GM12878 (cell line): ENCODE data around the gene NT5C2. TPM values are rescaled to one million over a fixed set of nuclear protein-coding genes. Genes with fewer than 3 reads are reported as not detected.

Experiments used
- ATAC-seq: fragments of 200-7000 bp; cut with Tn5 transposase; 3 replicates; pipeline ENCODE4 v1.9.1; 2020; ENCODE audit warnings: mild to moderate bottlenecking, moderate library complexity
- BruUV-seq: library from RNA; stranded (reverse); fragments of 400-500 nt; replicated peaks from 2 replicates; lab custom pipeline; 2021; lab: Mats Ljungman, UMichigan
- CTCF ChIA-PET: fragments of 300-600 bp; sonication (Branson Sonifier 250); formaldehyde crosslinking; extraction: SDS; loops from one replicate; lab custom pipeline; 2021; ENCODE audit warnings: inconsistent platforms; lab: Yijun Ruan, JAX
- POLR2A ChIA-PET: fragments of 350-600 bp; formaldehyde crosslinking; extraction: SDS; loops from one replicate; lab custom pipeline; 2021; ENCODE audit warnings: inconsistent platforms; lab: Charles Lee
- RAD21 ChIA-PET: fragments of 300-600 bp; sonication (Branson Sonifier 250); formaldehyde crosslinking; loops from one replicate; lab custom pipeline; 2023; ENCODE audit warnings: antibody characterized with exemption; ENCODE audit not compliant: unreplicated experiment; lab: Charles Lee
- SMC1A ChIA-PET: fragments of 300-600 bp; sonication (Branson Sonifier 250); formaldehyde crosslinking; loops from one replicate; lab custom pipeline; 2023; ENCODE audit not compliant: unreplicated experiment, uncharacterized antibody; lab: Charles Lee
- DNase-seq: peaks from one replicate; pipeline ENCODE4 v3.0.0-alpha.2; 2011; ENCODE audit warnings: low read depth, low spot score
- FAIRE-seq: peaks from 3 replicates; lab custom pipeline; 2011; peaks lifted over from hg19 to GRCh38; lab: Jason Lieb, UNC
- H2AFZ ChIP-seq: 2 replicates; pipeline ENCODE4 v1.6.0; 2011; ENCODE audit warnings: low read depth, low read length, control low read depth; ENCODE audit not compliant: control insufficient read depth
- H3K27ac ChIP-seq: 2 replicates; pipeline ENCODE4 v1.5.1; 2011; ENCODE audit warnings: control low read depth; ENCODE audit not compliant: control insufficient read depth, insufficient read depth
- H3K27me3 ChIP-seq, 2 experiments: replicated peaks in 1 of 2; 2 replicates each; pipeline versions ENCODE4 v1.6.0 to v1.6.1; 2011; ENCODE audit warnings: low read length in 1 of 2; ENCODE audit not compliant: control insufficient read depth in 2 of 2, insufficient read depth in 2 of 2
- H3K36me3 ChIP-seq, 2 experiments: 2 replicates each; pipeline ENCODE4 v1.5.1; 2011; ENCODE audit warnings: low read length in 1 of 2; ENCODE audit not compliant: control insufficient read depth in 2 of 2, insufficient read depth in 2 of 2
- H3K4me1 ChIP-seq: 2 replicates; pipeline ENCODE4 v1.6.1; 2011; ENCODE audit warnings: mild to moderate bottlenecking, low read length, moderate library complexity, mixed read lengths; ENCODE audit not compliant: control insufficient read depth, insufficient read depth
- H3K4me2 ChIP-seq: 2 replicates; pipeline ENCODE4 v1.6.0; 2011; ENCODE audit warnings: control low read depth; ENCODE audit not compliant: control insufficient read depth, insufficient read depth
- H3K4me3 ChIP-seq: fragments of 200-600 bp; sonication (generic); 2 replicates; pipeline ENCODE4 v1.5.1; 2016
- H3K79me2 ChIP-seq: 2 replicates; pipeline ENCODE4 v1.6.0; 2011; ENCODE audit warnings: low read length; ENCODE audit not compliant: control insufficient read depth, insufficient read depth
- H3K9ac ChIP-seq: 2 replicates; pipeline ENCODE4 v1.8.0; 2011; ENCODE audit warnings: low read length, control low read depth, mixed read lengths; ENCODE audit not compliant: control insufficient read depth, insufficient read depth
- H3K9me3 ChIP-seq: replicated peaks from 3 replicates; pipeline ENCODE4 v1.5.1; 2011; ENCODE audit warnings: mild to moderate bottlenecking, low read length; ENCODE audit not compliant: control insufficient read depth, insufficient read depth
- H4K20me1 ChIP-seq: 2 replicates; pipeline ENCODE4 v1.6.0; 2011; ENCODE audit not compliant: control insufficient read depth, insufficient read depth
- BMI1 ChIP-seq: fragments of 450-650 bp; IDR thresholded peaks from 2 replicates; pipeline ENCODE4 v1.6.1; 2016; ENCODE audit warnings: mild to moderate bottlenecking, moderate library complexity, borderline replicate concordance
- CBX3 ChIP-seq: fragments of 200-600 bp; sonication (generic); IDR thresholded peaks from 2 replicates; pipeline ENCODE4 v1.6.1; 2016; ENCODE audit warnings: low read depth, borderline replicate concordance
- CBX5 ChIP-seq: sonication (generic); IDR thresholded peaks from 2 replicates; pipeline ENCODE4 v1.6.1; 2016; ENCODE audit warnings: low read depth, moderate library complexity, mild to moderate bottlenecking, inconsistent platforms
- CHD2 ChIP-seq: IDR thresholded peaks from 2 replicates; pipeline ENCODE4 v1.6.1; 2011; ENCODE audit warnings: low read depth, low read length, improper control_type of control experiment, borderline replicate concordance
- DPF2 ChIP-seq: fragments of 450-650 bp; IDR thresholded peaks from 2 replicates; pipeline ENCODE4 v1.6.1; 2017; ENCODE audit warnings: mild to moderate bottlenecking
- KLF5 ChIP-seq: fragments of 450-650 bp; IDR thresholded peaks from 2 replicates; pipeline ENCODE4 v1.6.1; 2014; ENCODE audit warnings: mild to moderate bottlenecking; ENCODE audit not compliant: partially characterized antibody
- MEF2B ChIP-seq: fragments of 450-650 bp; IDR thresholded peaks from 2 replicates; pipeline ENCODE4 v1.6.1; 2018; ENCODE audit warnings: mild to moderate bottlenecking, moderate library complexity; ENCODE audit not compliant: partially characterized antibody, poor library complexity, severe bottlenecking
- MTA3 ChIP-seq: IDR thresholded peaks from 2 replicates; pipeline ENCODE4 v1.6.1; 2012; ENCODE audit warnings: low read length, inconsistent platforms, borderline replicate concordance
- NR2C1 ChIP-seq: fragments of 450-650 bp; IDR thresholded peaks from 2 replicates; pipeline ENCODE4 v1.6.1; 2017; ENCODE audit warnings: antibody characterized with exemption, mild to moderate bottlenecking, moderate library complexity
- NR2C2 ChIP-seq: IDR thresholded peaks from 2 replicates; pipeline ENCODE4 v1.6.1; 2011; ENCODE audit warnings: borderline replicate concordance, low read depth; ENCODE audit not compliant: control insufficient read depth, insufficient read length
- RELA ChIP-seq: fragments of 450-650 bp; IDR thresholded peaks from 2 replicates; pipeline ENCODE4 v1.8.0; 2014; ENCODE audit warnings: borderline replicate concordance; ENCODE audit not compliant: partially characterized antibody
- TAF1 ChIP-seq: IDR thresholded peaks from 2 replicates; pipeline ENCODE4 v1.6.1; 2011; ENCODE audit warnings: mild to moderate bottlenecking, low read depth, low read length, borderline replicate concordance
- WGBS: methylation state at CpG from one replicate; pipeline ENCODE4 v1.1.6; 2016; ENCODE audit warnings: low lambda C conversion rate; ENCODE audit not compliant: insufficient replicate concordance, insufficient coverage; ENCODE audit errors: missing lambda C conversion rate; 5-methylcytosine and 5-hydroxymethylcytosine counted together
- in situ Hi-C: fragments of 300-500 bp; cut with MboI; formaldehyde crosslinking; loops from 9 replicates; pipeline ENCODE4 v1.14.3; 2018; ENCODE audit warnings: mixed read lengths
- intact Hi-C: fragments of 100-400 bp; cut with micrococcal nuclease; formaldehyde crosslinking; loops from one replicate; pipeline ENCODE4 v1.14.2; 2022; ENCODE audit not compliant: unreplicated experiment
- polyA plus RNA-seq, 11 experiments: library from polyadenylated mRNA; depleted of rRNA in 4 of 11; unstranded in 6 of 11; stranded (reverse) in 5 of 11; fragments of >200 nt; fragmentation: Nextera tagmentation in 4 of 11; fragmentation: Illumina TruSeq in 1 of 11; extraction: Ambion mirVana in 4 of 11; extraction: Trizol in 1 of 11; gene quantifications; 1 replicate in 1 of 11; 2 replicates in 10 of 11; pipeline versions ENCODE4 v1.2.1 to v1.2.3, GENCODE V29; 2011 to 2016; ENCODE audit warnings: inconsistent platforms in 2 of 11, missing spikeins in 2 of 11, low read depth in 1 of 11
- total RNA-seq, 4 experiments: library from RNA; depleted of rRNA in 3 of 4; stranded (reverse); fragments of >200 nt in 3 of 4; fragmentation: Illumina TruSeq in 1 of 4; extraction: Trizol in 1 of 4; gene quantifications; 2 replicates each; pipeline versions ENCODE4 v1.2.1 to v1.2.3, GENCODE V29; 2013 to 2021
- TF ChIP-seq, protein P1 (sequence below): IDR thresholded peaks from 2 replicates; pipeline ENCODE4 v1.6.1; 2011; ENCODE audit warnings: mild to moderate bottlenecking, low read depth, low read length, moderate library complexity; ENCODE audit not compliant: insufficient replicate concordance

NT5C2 gene
- total and polyA plus RNA-seq, 10 of the 15 experiments (the other 5 are each of a cell fraction or from before 2014, with no cell fraction given): 15.8 to 70.1 (median 56.0) TPM

DNA sequence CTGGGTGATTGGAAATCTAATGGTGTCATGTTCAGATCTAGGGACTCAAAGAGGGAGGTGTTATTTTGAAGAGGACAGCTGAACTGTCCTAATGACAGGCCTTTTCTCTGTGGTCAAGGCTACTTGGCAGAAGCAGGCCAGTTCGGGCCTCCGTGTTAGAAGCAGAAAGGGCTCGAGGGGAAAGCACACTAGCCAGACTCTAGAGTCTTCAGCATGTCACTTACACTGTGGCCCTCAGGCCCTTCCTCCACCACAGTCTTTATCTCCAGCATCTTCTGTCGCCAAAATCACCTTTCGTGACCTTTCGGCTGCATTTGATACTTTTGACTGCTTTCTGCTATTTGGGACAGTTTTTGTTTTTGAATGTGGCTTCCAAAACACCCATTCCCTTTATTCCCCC, 151.7 kb downstream of the NT5C2 start:
- FAIRE-seq: no peak
- H3K27me3 ChIP-seq: no peaks in the 10 kb centered on the region
- RAD21 ChIA-PET: no interaction called here
- H2AFZ ChIP-seq: no peak overlapping the region
- H3K27ac ChIP-seq: no peak overlapping the region
- H4K20me1 ChIP-seq: no peaks in the 10 kb centered on the region
- H3K4me3 ChIP-seq: no peak overlapping the region
- in situ Hi-C loops (no loop called here), intact Hi-C loops (no loop called here)
- POLR2A ChIA-PET: no interaction called here
- no peaks in the 10 kb centered on the region for H3K36me3 ChIP-seq
- WGBS: 81% methylated on average over 6 of the region's 6 CpGs
- no peak for DNase-seq
- no TSS peak for BruUV-seq
- no peaks in the 10 kb centered on the region for H3K9me3 ChIP-seq
- H3K4me2 ChIP-seq: no peak overlapping the region
- TF ChIP-seq CBX5 (no peak), NR2C2 (no peak), RELA (no peak), CBX3 (no peak), NR2C1 (no peak), BMI1 (no peak), TAF1 (no peak), MTA3 (no peak), KLF5 (no peak), MEF2B (no peak), DPF2 (no peak), CHD2 (no peak)
- TF ChIP-seq, protein P1, sequence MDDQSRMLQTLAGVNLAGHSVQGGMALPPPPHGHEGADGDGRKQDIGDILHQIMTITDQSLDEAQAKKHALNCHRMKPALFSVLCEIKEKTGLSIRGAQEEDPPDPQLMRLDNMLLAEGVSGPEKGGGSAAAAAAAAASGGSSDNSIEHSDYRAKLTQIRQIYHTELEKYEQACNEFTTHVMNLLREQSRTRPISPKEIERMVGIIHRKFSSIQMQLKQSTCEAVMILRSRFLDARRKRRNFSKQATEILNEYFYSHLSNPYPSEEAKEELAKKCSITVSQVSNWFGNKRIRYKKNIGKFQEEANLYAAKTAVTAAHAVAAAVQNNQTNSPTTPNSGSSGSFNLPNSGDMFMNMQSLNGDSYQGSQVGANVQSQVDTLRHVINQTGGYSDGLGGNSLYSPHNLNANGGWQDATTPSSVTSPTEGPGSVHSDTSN: no peak
- no peak overlapping the region for H3K9ac ChIP-seq
- no peaks in the 10 kb centered on the region for H3K4me1 ChIP-seq
- no peaks in the 10 kb centered on the region for H3K79me2 ChIP-seq
- ATAC-seq: no peak
- SMC1A ChIA-PET: no interaction called here
- CTCF ChIA-PET: interaction anchor here (1.0 kb wide), 1 partner anchor 125 kb away, joined by 5 read pairs; no protein-coding TSS in a partner anchor
